ENCODE measurements around the gene GPC6.

Gene GPC6

DNA sequence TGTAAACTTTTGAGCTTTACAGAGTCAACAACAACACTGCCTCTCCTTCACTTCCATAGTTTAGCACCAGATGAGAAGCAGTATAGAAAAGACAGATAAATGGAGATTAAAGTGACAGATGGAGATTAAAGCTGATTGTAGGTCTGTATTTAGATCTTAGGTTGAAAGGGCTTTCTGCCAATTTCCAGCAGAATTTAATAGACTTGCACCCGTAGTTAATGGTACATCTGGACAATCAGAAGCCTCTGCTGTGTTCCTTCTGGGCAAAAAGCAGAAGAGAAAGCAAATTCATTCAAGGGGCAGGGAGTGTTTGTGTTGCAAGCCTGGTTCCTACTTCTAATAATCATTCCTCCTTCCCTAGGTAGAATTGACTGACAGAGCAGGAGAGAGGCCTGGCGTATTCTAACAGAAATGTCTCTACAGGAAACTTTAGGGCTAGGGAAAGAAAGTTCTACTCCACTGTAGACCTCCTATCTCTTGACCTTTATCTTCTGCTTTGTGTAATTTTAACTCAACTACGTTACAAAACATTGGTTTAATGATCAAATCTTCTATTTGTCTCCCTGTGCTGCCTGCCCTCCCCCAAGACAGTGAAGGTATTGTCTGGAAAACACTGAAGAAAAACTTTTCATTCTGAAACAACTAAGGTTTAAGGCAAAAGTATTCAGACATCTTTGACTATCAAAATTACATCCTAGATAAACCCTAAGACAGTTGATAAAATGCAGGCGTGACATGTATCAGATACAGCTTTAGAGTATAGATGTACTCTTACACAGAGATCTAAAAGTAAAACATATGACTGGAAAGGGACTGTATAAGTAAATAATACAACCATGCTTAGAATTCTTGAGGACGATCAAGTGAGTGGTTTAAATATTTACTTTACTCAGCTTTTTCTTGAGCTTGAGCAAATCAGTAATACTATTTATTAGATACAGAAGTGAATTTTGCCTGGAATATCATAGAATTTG is 44.4 kb downstream of the GPC6 start:
- no peak overlapping the region for H3K27ac ChIP-seq
- TF ChIP-seq, protein P1, sequence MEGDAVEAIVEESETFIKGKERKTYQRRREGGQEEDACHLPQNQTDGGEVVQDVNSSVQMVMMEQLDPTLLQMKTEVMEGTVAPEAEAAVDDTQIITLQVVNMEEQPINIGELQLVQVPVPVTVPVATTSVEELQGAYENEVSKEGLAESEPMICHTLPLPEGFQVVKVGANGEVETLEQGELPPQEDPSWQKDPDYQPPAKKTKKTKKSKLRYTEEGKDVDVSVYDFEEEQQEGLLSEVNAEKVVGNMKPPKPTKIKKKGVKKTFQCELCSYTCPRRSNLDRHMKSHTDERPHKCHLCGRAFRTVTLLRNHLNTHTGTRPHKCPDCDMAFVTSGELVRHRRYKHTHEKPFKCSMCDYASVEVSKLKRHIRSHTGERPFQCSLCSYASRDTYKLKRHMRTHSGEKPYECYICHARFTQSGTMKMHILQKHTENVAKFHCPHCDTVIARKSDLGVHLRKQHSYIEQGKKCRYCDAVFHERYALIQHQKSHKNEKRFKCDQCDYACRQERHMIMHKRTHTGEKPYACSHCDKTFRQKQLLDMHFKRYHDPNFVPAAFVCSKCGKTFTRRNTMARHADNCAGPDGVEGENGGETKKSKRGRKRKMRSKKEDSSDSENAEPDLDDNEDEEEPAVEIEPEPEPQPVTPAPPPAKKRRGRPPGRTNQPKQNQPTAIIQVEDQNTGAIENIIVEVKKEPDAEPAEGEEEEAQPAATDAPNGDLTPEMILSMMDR (conservative IDR thresholded peaks at IDR 0.05) = no peak
- TF ChIP-seq ZFX (IDR thresholded peaks at IDR 0.05) = no peak

DNA sequence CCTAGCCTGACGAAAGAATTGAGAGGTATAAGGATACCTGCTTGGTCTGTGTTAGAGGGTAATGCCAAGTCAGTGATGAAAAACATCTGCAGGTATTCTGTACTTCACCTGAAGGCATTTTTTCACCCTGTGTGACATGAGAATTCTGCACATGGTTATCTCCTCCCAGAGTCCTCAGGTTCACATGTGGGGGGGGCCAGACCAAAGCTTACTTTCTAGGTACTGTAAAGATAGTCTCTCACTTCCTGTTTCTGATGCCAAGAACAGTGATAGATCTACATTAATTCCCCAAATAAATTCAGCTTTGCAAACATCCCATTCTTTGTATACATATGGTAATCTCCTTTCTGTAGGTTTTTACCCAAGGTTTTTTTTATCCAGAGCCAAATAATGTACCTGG is 53.4 kb downstream of the GPC6 start:
- TF ChIP-seq ZFX (IDR thresholded peaks at IDR 0.05) = no peak
- TF ChIP-seq, protein P1 (conservative IDR thresholded peaks at IDR 0.05) = no peak

DNA sequence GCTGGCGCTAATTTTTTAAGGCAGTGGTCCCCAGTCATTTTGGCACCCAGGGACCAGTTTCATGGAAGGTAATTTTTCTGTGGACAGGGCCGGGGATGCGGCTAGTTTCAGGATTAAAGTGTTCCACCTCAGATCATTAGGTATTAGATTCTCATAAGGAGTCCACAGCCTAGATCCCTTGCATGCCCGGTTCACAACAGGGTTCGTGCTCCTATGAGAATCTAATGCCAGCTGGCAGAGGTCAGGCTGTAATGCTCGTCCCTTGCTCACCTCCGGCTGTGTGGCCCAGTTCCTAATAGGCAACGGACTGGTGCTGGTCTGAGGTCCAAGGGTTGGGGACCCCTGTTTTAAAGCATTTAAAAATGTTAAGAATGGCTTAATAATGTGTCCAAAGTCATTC is 54.1 kb downstream of the GPC6 start:
- TF ChIP-seq ZFX (IDR thresholded peaks at IDR 0.05) = no peak
- TF ChIP-seq, protein P1 (conservative IDR thresholded peaks at IDR 0.05) = no peak
- H3K27ac ChIP-seq = no peak overlapping the region

More for the DNA sequence above, 53.4 kb downstream of the GPC6 start:
- H3K27ac ChIP-seq = no peak overlapping the region

DNA sequence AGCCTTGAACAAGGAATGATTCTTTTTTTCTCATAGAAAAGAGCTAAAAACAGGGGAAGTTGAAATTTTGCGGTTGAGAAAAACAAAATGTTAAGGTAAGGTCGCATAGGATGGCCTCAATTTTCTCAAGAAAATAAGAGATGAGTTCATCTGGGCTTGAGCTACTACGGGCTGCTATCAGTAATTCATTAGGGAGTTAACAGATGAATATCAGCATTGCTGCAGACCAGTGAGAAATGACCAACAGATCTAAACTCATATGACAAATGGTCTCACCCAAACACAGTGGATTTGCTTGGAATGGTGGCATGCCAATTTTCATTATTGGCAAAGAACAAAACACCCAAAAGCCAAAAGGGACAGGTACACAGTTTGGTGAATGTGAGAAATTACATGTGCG is 56.6 kb downstream of the GPC6 start:
- no peak overlapping the region for H3K27ac ChIP-seq
- TF ChIP-seq, protein P1 (conservative IDR thresholded peaks at IDR 0.05) = no peak
- no peak for TF ChIP-seq ZFX (IDR thresholded peaks at IDR 0.05)

DNA sequence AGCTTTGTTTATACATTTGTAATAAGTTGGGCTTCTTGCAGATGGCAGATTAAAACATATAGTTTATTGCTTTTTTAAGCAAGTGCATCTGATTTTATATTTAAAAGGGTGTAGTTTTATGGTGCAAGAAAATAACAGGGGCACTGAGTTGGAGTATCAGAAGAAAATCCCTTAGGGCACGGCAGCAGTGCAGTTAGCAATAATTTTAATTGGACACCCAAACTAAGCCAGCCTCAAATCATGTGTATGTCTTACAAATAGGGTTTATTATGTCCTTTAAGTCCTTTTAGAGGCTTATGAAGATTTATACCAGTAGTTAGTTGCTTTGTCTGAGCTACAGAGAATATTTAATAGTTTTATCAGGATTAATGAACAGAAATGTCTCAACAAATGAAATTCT is 57.5 kb downstream of the GPC6 start:
- H3K27ac ChIP-seq = no peak overlapping the region
- TF ChIP-seq ZFX (IDR thresholded peaks at IDR 0.05) = no peak
- TF ChIP-seq, protein P1 (conservative IDR thresholded peaks at IDR 0.05) = no peak

DNA sequence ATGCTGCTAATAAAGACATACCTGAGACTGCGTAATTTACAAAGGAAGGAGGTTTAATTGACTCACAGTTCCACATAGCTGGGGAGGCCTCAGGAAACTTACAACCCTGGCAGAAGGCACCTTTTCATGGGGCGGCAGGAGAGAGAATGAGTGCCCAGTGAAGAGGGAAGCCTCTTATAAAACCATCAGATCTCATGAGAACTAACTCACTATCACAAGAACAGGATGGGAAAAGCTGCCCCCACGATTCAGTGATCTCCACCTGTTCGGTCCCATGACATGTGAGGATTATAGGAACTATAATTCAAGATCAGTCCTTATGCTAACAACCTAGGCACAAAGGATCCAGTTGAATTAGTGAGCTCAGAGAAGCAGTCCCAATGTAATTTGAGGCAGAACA is 59.4 kb downstream of the GPC6 start:
- TF ChIP-seq, protein P1 (conservative IDR thresholded peaks at IDR 0.05) = no peak
- no peak for TF ChIP-seq ZFX (IDR thresholded peaks at IDR 0.05)

DNA sequence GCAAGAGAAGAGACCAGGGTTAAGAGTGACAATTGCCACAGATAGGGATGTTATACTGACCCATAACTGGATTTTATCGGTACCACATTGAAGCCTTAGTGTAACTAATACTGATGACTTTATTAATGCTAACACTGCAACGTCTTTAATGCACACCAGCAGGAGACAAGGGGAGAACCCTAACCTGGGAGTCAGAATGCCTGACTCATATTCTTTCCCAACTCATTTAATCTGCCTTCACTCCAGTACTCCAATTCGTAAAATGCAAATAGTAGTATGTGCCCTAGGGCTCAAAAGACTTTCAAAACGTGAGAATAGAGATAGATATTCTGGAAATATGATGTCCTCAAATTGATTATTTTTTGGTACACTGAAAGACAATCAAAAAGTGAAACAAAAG is 62.4 kb downstream of the GPC6 start:
- TF ChIP-seq, protein P1 (conservative IDR thresholded peaks at IDR 0.05) = no peak
- TF ChIP-seq ZFX (IDR thresholded peaks at IDR 0.05) = no peak
- H3K27ac ChIP-seq = no peak overlapping the region

More for the DNA sequence above, 59.4 kb downstream of the GPC6 start:
- H3K27ac ChIP-seq = no peak overlapping the region
